HepG2 (cell line): ENCODE results near the gene TNP2. TPM values are rescaled to one million over a fixed set of nuclear protein-coding genes. Genes with fewer than 3 reads are reported as not detected.

ENCODE experiments used
- ATAC-seq: fragments of 200-7000 bp; cut with Tn5 transposase; 3 replicates; pipeline ENCODE4 v1.9.1; 2020; ENCODE audit warnings: mild to moderate bottlenecking, moderate library complexity
- BruUV-seq: library from RNA; stranded (reverse); fragments of 400-500 nt; replicated peaks from 2 replicates; lab custom pipeline; 2021; lab: Mats Ljungman, UMichigan
- CTCF ChIA-PET: fragments of 300-600 bp; formaldehyde crosslinking; extraction: SDS; loops from one replicate; lab custom pipeline; 2021; ENCODE audit warnings: low total read pairs, inconsistent platforms, low intra/inter-chr PET ratio; lab: Yijun Ruan, JAX
- POLR2A ChIA-PET: fragments of 350-600 bp; sonication (Branson Sonifier 250); formaldehyde crosslinking; loops from one replicate; lab custom pipeline; 2020; ENCODE audit warnings: antibody characterized with exemption, inconsistent platforms; lab: Yijun Ruan, JAX
- DNase-seq: peaks from one replicate; pipeline ENCODE4 v3.0.0-alpha.2; 2015; ENCODE audit warnings: low spot score
- FAIRE-seq: peaks from 3 replicates; lab custom pipeline; 2011; peaks lifted over from hg19 to GRCh38; lab: Jason Lieb, UNC
- H2AFZ ChIP-seq: one replicate; pipeline ENCODE4 v1.6.1; 2011; ENCODE audit warnings: low read length, inconsistent platforms
- H3K27ac ChIP-seq: fragments of 300-600 bp; 3 replicates; pipeline ENCODE4 v1.8.0; 2011; ENCODE audit warnings: mixed run types, mild to moderate bottlenecking, mixed read lengths, low read length, inconsistent platforms; ENCODE audit not compliant: insufficient read depth; ENCODE audit errors: extremely low read length
- H3K27me3 ChIP-seq, 2 experiments: fragments of 200-600 bp in 1 of 2; 2 replicates in 1 of 2; 3 replicates in 1 of 2; pipeline versions ENCODE4 v1.6.0 to v1.8.0; 2011; ENCODE audit warnings: low read length in 2 of 2, mild to moderate bottlenecking in 2 of 2, moderate library complexity in 2 of 2, inconsistent platforms in 1 of 2; ENCODE audit not compliant: insufficient read depth in 2 of 2, control insufficient read depth in 1 of 2
- H3K36me3 ChIP-seq, 2 experiments: fragments of 200-600 bp in 1 of 2; replicated peaks in 1 of 2; 2 replicates in 1 of 2; 3 replicates in 1 of 2; pipeline versions ENCODE4 v1.5.1 to v1.8.0; 2011; ENCODE audit warnings: low read length in 2 of 2, inconsistent platforms in 1 of 2; ENCODE audit not compliant: insufficient read depth in 2 of 2, control insufficient read depth in 1 of 2
- H3K4me1 ChIP-seq: 2 replicates; pipeline ENCODE4 v1.5.1; 2012; ENCODE audit warnings: low read length, inconsistent platforms; ENCODE audit not compliant: insufficient read depth
- H3K4me2 ChIP-seq: 2 replicates; pipeline ENCODE4 v1.6.0; 2011; ENCODE audit warnings: low read depth, low read length, inconsistent platforms
- H3K4me3 ChIP-seq, 3 experiments: fragments of 200-600 bp in 1 of 3; sonication (generic), shearing (Covaris generic) in 1 of 3; replicated peaks in 1 of 3; 2 replicates each; pipeline ENCODE4 v1.5.1; 2011 to 2016; ENCODE audit warnings: low read length in 3 of 3, inconsistent platforms in 2 of 3, low read depth in 2 of 3, mild to moderate bottlenecking in 2 of 3, control low read depth in 1 of 3, mixed read lengths in 1 of 3; ENCODE audit not compliant: insufficient read depth in 1 of 3
- H3K79me2 ChIP-seq: one replicate; pipeline ENCODE4 v1.6.1; 2011; ENCODE audit warnings: low read length, inconsistent platforms; ENCODE audit not compliant: insufficient read depth
- H3K9ac ChIP-seq: 2 replicates; pipeline ENCODE4 v1.6.0; 2011; ENCODE audit warnings: mild to moderate bottlenecking, low read depth, low read length, inconsistent platforms; ENCODE audit not compliant: insufficient read depth
- H3K9me3 ChIP-seq: 2 replicates; pipeline ENCODE4 v1.5.1; 2012; ENCODE audit warnings: mild to moderate bottlenecking, low read length
- H4K20me1 ChIP-seq: 2 replicates; pipeline ENCODE4 v1.6.0; 2011; ENCODE audit warnings: inconsistent platforms, mild to moderate bottlenecking, low read length, moderate library complexity; ENCODE audit not compliant: insufficient read depth
- ARID2 ChIP-seq: sonication (generic); formaldehyde crosslinking; IDR thresholded peaks from 2 replicates; pipeline ENCODE4 v1.8.1; 2022; ENCODE audit warnings: mild to moderate bottlenecking, missing genetic modification reagents, borderline replicate concordance
- ATF2 ChIP-seq: sonication (generic); formaldehyde crosslinking; IDR thresholded peaks from 2 replicates; pipeline ENCODE4 v1.4.0; 2020; ENCODE audit warnings: missing genetic modification reagents
- GATA4 ChIP-seq: sonication (generic); IDR thresholded peaks from 2 replicates; pipeline ENCODE4 v1.6.1; 2016; ENCODE audit warnings: antibody characterized with exemption, low read depth, borderline replicate concordance
- ISX ChIP-seq: sonication (generic); formaldehyde crosslinking; conservative IDR thresholded peaks from 2 replicates; pipeline ENCODE4 v1.5.0; 2020; ENCODE audit warnings: missing genetic modification reagents
- KLF12 ChIP-seq: sonication (generic); formaldehyde crosslinking; IDR thresholded peaks from 2 replicates; pipeline ENCODE4 v1.4.0; 2020; ENCODE audit warnings: missing genetic modification reagents, borderline replicate concordance
- NFATC3 ChIP-seq: sonication (generic); formaldehyde crosslinking; IDR thresholded peaks from 2 replicates; pipeline ENCODE4 v1.5.1; 2020; ENCODE audit warnings: mild to moderate bottlenecking, missing genetic modification reagents
- PITX1 ChIP-seq: sonication (generic); formaldehyde crosslinking; IDR thresholded peaks from 2 replicates; pipeline ENCODE4 v1.5.1; 2020; ENCODE audit warnings: mild to moderate bottlenecking, missing genetic modification reagents
- SOX5 ChIP-seq: IDR thresholded peaks from 2 replicates; pipeline ENCODE4 v1.6.1; 2016; ENCODE audit warnings: borderline replicate concordance
- SRSF4 ChIP-seq: fragments of 200-400 bp; formaldehyde crosslinking; IDR thresholded peaks from one replicate; pipeline ENCODE4 v1.6.1; 2018; ENCODE audit warnings: mild to moderate bottlenecking, low read depth, low read length, moderate library complexity; ENCODE audit not compliant: poor library complexity, severe bottlenecking
- SRSF9 ChIP-seq: fragments of 200-400 bp; formaldehyde crosslinking; IDR thresholded peaks from 2 replicates; pipeline ENCODE4 v1.6.1; 2018; ENCODE audit warnings: borderline replicate concordance, mild to moderate bottlenecking, low read depth, low read length; ENCODE audit not compliant: insufficient read depth, poor library complexity, severe bottlenecking
- STAT5B ChIP-seq: sonication (generic); formaldehyde crosslinking; IDR thresholded peaks from 2 replicates; pipeline ENCODE4 v1.4.0; 2020; ENCODE audit warnings: missing genetic modification reagents
- ZIK1 ChIP-seq: sonication (generic); formaldehyde crosslinking; IDR thresholded peaks from 2 replicates; pipeline ENCODE4 v1.5.0; 2020; ENCODE audit warnings: mild to moderate bottlenecking, low read depth, missing genetic modification reagents, borderline replicate concordance
- ZNF432 ChIP-seq: sonication (generic); formaldehyde crosslinking; IDR thresholded peaks from 2 replicates; pipeline ENCODE4 v1.5.0; 2020; ENCODE audit warnings: missing genetic modification reagents, mild to moderate bottlenecking, borderline replicate concordance
- ZNF691 ChIP-seq: sonication (generic); formaldehyde crosslinking; IDR thresholded peaks from 2 replicates; pipeline ENCODE4 v1.4.0; 2020; ENCODE audit warnings: missing genetic modification reagents, low read depth, mild to moderate bottlenecking, borderline replicate concordance
- ZNF749 ChIP-seq: sonication (generic); formaldehyde crosslinking; IDR thresholded peaks from 2 replicates; pipeline ENCODE4 v1.8.0; 2022; ENCODE audit warnings: mild to moderate bottlenecking, missing genetic modification reagents, moderate library complexity, borderline replicate concordance
- ZNF792 ChIP-seq: IDR thresholded peaks from 2 replicates; pipeline ENCODE4 v1.6.1; 2016
- ZNF83 ChIP-seq: sonication (generic); formaldehyde crosslinking; IDR thresholded peaks from 2 replicates; pipeline ENCODE4 v1.4.0; 2020; ENCODE audit warnings: missing genetic modification reagents, mild to moderate bottlenecking, borderline replicate concordance
- ZSCAN31 ChIP-seq: sonication (generic); formaldehyde crosslinking; IDR thresholded peaks from 2 replicates; pipeline ENCODE4 v1.5.0; 2020; ENCODE audit warnings: low read depth, mild to moderate bottlenecking, missing genetic modification reagents
- WGBS: methylation state at CpG from one replicate; pipeline ENCODE4 v1.1.6; 2017; ENCODE audit warnings: low lambda C conversion rate; 5-methylcytosine and 5-hydroxymethylcytosine counted together
- in situ Hi-C: cut with HindIII; loops from 2 replicates; pipeline ENCODE4 v1.10.0; 2017; ENCODE audit warnings: low pct_unique_long_range_greater_than_20kb; ENCODE audit not compliant: extremely low pct_ligation_motif_present
- intact Hi-C: fragments of 100-400 bp; cut with micrococcal nuclease; formaldehyde crosslinking; loops from one replicate; pipeline ENCODE4 v1.10.0; 2022; ENCODE audit not compliant: unreplicated experiment
- polyA plus RNA-seq, 8 experiments: library from polyadenylated mRNA; depleted of rRNA in 3 of 8; stranded (reverse) in 7 of 8; unstranded in 1 of 8; fragments of >200 nt; fragmentation: Illumina TruSeq in 4 of 8; extraction: Trizol in 4 of 8; gene quantifications; 2 replicates each; pipeline versions ENCODE4 v1.2.1 to v1.2.3, GENCODE V29; 2011 to 2016; ENCODE audit warnings: low read depth in 4 of 8, missing spikeins in 1 of 8, mixed read lengths in 1 of 8; ENCODE audit not compliant: insufficient read depth in 1 of 8
- total RNA-seq, 5 experiments: library from RNA; depleted of rRNA; stranded (reverse); fragments of >200 nt; fragmentation: Illumina TruSeq; extraction: Trizol; gene quantifications; 2 replicates each; pipeline ENCODE4 v1.2.3, GENCODE V29; 2016; ENCODE audit warnings: low read depth in 1 of 5

The TNP2 gene
- total and polyA plus RNA-seq, 2 of the 13 experiments (the other 11 are each of a cell fraction or from before 2014, with no cell fraction given), result not detected

- Histone ChIP-seq H3K9ac (peak overlapping the region; percentile 62), H3K79me2 (no peaks in the 10 kb centered on the region), H3K27ac (peak overlapping the region; percentile 89), H3K27me3 (no peaks in the 10 kb centered on the region), H3K4me1 (peaks cover 91% of the 10 kb centered on the region), H3K36me3 (no peaks in the 10 kb centered on the region), H2AFZ (no peak overlapping the region), H4K20me1 (no peaks in the 10 kb centered on the region), H3K4me3 (no peak overlapping the region), H3K4me2 (no peak overlapping the region), H3K9me3 (no peaks in the 10 kb centered on the region)
- DNase-seq (no peak), FAIRE-seq (no peak), ATAC-seq (no peak)
- CTCF ChIA-PET, result no interaction called here
- WGBS, result 85% methylated on average over 10 of the region's 10 CpGs
- in situ Hi-C loops (no loop called here), intact Hi-C loops (loop anchor here (2.0 kb wide), 1 partner anchor 54 kb away; the partner anchor contains the start of gene SOCS1)
- POLR2A ChIA-PET, result interaction anchor here (0.8 to 7.4 kb wide), 15 partner anchors 13 to 486 kb away, joined by 3 to 234 read pairs (median 6); partner anchors contain the start of genes DEXI, PRM2, PRM3 and SOCS1
- no TSS peak for BruUV-seq
- TF ChIP-seq ZSCAN31 (0 out of 2 replicates have a peak, but pooled peaks have one; percentile 10), ZIK1 (CRISPR knock-in tag) (0 out of 2 replicates have a peak, but pooled peaks have one; percentile 9), SRSF4 (no peak), SRSF9 (no peak), GATA4 (no peak), ZNF83 (CRISPR knock-in tag) (no peak), SOX5 (CRISPR knock-in tag) (peak; percentile 51; the same call in 1 of the 2 replicates), ZNF432 (no peak), ATF2 (CRISPR knock-in tag) (no peak), ISX (CRISPR knock-in tag) (no peak), PITX1 (CRISPR knock-in tag) (no peak), NFATC3 (CRISPR knock-in tag) (no peak), ZNF792 (CRISPR knock-in tag) (no peak), ARID2 (CRISPR knock-in tag) (no peak), ZNF691 (CRISPR knock-in tag) (no peak), ZNF749 (no peak), KLF12 (CRISPR knock-in tag) (no peak), STAT5B (no peak)
These were observed 42.0 kb upstream of the TNP2 start for GRCh38 chr16:11310997-11311561.
